Activated CD4-positive, alpha-beta T cell treated with anti-CD3 and anti-CD28 coated beads, Interleukin-2, amount 50 U/mL, for 4 hours (primary cell): ENCODE measurements around the gene SPATC1L.
"Not testable (repeated sequence)": the region's sequence is repeated elsewhere in the genome, so short reads cannot be mapped to it uniquely, and the experiment has no call there.

Source experiments
- DNase-seq, 2 experiments: peaks; one replicate each; pipeline ENCODE4 v3.0.0-alpha.2; 2020

SPATC1L gene

DNA sequence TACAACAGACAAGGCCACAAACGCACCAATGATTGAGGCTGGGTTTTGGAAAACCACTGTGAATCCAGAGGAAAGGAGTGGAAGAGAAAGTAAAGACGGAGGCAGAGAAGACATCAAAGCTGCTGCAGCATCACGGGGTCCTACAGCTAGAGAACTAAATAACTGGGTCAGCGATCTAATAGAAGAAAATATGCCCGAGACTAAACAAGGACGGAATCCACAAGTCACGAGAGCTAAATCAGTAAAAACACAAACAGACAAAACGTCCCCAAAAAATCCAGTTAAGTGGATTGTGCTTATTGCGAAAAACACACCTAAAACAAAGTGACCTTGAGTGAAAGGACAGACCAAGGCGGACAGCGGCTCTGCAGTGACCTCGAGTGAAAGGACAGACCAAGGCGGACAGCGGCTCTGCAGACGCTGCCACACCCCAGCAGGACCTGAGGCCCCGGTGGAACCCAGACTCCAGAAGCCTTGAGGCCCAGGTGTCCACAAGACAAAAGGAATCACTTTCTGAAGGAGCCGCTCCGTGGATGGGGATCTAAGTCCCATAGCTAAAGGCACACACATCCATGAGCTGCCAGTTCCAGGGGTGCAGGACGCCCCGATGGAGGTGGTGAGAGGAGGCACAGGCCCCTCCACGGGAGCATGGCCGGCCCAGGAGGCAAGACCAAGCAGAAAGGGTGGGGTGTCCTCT, 34.9 kb downstream of the SPATC1L start:
- no peak for DNase-seq

DNA sequence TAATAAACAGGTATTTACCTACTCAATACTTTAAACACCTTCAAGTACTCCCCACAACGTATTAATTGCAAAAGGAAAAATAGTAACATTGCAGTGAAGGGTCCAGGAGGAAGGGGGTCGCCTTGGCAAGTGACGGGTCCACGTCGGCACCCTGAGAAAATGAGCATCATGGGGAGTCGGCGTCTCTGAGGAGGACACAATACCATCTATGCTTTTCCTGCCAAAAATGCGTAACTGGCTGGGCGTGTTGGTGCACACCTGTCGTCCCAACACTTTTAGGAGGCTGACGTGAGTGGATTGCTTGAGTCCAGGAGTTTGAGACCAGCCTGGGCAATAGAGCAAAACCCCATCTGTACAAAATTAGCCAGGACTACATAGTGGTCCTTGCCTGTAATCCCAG, 36.2 kb downstream of the SPATC1L start:
- no peak for DNase-seq

DNA sequence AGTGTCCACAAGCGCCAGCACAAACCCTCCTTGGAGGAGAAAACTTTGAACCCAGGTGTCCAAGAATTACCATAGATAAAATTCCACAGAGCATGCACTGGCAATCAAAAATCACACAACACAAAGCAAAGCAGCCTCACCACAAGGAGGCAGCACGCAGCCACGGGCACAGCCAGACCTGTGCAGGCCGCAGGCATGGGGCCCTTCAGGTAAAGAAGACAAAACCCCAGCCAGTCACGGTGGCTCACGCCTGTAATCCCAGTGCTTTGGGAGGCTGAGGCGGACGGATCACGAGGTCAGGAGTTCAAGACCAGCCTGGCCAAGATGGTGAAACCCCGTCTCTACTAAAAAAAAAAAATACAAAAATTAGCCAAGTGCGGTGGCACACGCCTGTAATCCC, 36.8 kb downstream of the SPATC1L start:
- DNase-seq: peak; percentile 38 to 45

DNA sequence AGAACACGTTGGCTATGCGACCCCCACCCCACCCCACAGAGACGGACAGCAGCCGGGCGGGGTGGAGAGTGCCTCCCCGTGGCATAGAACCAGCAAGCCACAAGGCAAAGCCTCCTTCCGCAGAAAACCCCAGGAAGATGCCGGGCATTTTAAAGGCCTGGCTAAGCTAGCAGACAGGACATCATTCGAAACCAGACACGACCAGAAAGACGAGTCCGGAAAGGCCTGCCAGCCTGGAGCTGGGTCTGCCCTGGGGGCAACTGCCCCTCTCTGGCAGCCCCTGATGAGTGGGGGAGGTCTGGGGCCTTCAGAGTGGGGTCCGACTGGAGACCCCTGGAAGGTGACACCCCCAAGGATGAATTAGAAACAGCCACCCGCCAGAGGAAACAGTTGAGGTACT, 37.4 kb downstream of the SPATC1L start:
- no peak for DNase-seq

DNA sequence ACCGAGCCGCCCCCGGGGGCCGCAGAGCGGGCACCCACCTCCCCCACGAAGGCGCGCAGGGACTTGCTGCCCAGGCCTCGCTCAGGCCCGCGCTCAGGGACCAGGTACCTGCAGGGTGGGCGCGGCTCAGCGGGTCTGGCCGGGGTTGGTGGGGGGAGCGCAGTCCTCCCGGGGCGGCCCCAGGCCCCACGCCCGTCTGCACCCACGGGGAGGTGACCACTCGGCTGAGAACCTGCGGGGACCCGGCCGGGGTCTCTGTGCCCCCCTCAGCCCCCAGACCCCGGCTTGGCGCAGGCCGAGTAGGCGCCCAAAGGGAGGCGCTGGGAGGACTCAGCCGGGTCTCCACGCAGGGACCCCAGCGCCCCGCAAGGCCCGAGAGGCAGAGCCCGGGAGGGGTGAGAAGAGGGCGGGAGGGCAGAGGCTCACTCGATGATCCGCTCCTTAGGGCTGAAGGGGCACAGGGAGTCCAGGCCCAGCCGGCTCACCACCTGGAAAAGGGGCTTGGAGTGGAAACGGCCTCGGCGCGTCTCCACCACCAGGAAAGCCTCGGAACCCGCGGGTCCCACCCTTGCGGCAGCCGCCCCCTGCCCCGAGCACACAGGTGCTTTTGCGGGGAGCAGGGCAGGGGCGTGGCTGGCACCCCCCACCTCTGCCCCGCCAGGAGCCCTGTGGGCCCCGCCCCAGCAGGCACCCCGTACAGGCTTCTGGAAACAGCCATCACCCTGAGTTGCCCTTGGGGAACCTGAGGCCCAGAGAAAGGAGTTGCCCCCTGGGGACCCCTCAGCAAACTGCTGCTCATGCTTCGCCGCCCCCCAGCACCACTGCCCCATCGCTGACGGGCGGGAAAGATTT, 38.2 kb downstream of the SPATC1L start:
- no peak for DNase-seq

DNA sequence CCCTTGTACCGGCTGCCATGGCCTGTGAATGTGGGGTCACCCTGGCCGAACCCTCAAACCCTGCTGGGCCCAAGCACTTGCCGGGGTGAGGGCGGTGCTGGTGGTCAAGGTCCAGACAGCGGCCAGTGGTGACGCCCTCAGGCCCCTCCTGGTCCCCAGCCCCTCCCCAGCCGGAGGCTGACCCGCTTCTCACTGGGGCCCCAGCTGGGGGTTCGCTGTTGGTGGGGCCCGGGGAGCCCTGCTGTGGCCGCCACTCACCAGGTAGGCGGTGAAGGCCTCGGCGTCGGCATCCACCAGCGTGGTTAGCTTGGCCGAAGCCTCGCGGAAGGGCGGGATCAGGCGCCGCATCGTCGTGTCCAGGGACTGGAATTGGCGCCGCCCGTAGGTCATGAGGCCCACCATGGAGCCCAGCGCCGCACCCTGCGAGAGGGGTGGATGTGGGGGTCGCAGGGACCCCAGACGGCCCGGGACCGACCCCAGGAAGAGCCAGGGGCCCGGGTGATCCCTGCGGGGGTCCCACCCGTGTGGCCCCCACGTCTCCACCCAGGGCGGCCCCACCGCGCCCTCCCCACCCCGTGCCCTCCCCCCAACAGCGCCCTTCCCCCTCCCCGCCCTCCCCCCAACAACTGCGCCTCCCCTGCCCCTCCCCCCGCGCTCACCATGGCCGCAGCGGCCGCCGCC, 39.0 kb downstream of the SPATC1L start:
- no peak for DNase-seq

DNA sequence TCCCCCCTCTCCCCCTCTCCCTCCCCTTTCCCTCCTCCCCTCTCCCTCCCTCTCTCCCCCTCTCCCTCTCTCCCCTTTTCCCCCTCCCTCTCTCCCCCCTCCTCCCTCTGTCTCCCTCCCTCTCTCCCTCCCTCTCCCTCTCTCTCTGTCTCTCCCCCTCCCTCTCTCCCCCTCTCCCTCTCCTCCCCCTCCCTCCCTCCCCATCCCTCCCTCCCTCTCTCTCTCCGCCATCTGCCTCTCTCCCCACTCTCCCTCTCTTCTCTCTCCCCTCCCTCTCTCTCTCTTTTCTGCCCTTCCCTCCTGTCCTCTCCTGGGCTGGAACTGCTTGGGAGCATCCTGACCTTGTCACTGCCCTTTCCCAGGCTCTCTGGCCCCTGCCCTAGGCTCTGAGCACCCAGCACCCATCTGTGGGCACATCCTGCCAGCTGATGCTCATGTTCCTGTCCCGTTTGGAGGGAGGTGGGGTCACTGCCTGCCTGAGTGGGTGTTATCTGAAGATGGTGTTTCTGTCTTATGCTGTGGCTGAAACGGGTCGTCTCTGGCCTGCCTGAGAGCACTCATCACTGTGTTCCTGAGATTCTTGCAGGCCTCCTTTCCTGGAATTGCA, 39.7 kb downstream of the SPATC1L start:
- no peak for DNase-seq

DNA sequence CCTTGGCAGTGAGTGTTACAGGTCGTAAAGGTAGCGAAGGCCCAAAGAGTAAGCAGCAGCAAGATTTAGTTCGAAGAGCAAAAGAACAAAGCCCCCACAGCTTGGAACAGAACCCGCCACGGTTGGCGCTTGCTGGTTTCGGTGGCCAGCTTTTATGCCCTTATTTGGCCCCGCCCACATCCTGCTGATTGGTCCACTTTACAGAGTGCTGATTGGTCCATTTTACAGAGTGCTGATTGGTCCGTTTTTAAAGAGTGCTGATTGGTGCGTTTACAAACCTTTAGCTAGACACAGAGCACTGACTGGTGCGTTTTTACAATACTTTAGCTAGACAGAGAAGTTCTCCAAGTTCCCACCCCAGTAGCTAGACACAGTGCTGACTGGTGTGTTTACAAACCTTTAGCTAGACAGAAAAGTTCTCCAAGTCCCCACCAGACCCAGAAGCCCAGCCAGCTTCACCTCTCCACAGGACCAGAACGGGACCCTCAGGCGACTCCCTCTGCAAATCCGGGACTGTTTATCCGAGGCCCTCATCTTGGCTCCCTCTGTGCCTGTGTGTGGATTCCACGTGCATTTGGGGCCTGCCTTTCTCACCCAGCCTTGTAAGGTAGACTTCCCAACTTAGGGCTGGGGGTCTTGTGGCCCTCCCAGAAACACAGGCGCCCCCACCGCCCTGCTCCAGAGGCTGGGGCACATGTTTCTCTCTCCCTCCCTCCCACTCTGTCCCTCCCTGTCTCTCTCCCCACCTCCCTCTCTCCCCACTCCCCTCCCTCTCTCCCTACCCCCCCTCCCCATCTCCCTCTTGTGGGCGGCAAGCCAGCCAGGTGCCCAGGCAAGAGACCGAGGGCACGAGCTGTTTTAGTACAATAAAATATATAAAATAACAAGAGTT, 41.4 kb downstream of the SPATC1L start:
- DNase-seq: no peak

DNA sequence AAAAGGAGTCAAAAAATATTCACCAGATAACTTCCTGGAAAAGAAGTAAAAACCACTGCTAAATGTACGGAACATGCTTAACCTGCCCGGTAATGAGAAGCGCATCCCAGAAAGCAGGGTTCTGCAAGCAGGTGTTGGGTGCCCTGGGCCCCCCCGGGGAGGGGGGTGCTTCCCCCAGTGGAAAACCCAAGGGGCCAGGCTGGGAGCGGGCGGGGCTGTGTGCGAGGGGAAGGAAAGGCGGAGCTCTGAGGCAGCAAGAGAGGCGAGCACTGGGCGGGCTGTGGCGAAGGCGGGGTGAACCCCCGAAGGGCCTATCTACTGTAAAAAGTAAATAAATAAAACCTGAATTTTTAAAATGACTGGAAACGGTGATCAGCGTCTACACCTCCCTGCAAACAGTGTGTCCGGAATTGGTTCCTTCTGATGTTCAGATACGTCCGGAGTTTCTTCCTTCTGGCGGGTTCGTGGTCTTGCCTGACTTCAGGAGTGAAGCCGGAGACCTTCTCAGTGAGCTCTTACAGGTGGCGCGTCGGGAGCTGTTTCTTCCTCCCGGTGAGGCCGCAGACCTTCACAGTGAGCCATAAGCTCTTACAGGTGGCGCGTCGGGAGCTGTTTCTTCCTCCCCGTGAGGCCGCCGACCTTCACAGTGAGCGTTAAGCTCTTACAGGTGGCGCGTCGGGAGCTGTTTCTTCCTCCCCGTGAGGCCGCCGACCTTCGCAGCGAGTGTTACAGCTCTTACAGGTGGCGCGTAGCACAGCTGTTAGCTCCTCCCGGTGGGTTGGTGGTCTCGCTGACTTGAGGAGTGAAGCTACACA, 42.3 kb downstream of the SPATC1L start:
- DNase-seq: no peak

DNA sequence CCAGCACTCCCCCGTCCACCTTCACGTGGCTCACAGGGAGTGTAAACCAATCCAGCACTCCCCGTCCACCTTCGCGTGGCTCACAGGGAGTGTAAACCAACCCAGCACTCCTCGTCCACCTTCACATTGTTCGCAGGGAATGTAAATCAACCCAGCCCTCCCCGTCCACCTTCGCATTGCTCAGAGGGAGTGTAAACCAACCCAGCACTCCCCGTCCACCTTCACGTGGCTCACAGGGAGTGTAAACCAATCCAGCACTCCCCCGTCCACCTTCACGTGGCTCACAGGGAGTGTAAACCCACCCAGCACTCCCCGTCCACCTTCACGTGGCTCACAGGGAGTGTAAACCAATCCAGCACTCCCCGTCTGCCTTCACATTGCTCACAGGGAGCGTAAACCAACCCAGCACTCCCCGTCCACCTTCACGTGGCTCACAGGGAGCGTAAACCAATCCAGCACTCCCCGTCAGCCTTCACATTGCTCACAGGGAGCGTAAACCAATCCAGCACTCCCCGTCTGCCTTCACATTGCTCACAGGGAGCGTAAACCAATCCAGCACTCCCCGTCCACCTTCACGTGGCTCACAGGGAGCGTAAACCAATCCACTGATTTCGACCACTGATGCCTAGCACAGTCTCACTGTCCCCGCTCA, 43.8 kb downstream of the SPATC1L start:
- DNase-seq: not testable (repeated sequence)

DNA sequence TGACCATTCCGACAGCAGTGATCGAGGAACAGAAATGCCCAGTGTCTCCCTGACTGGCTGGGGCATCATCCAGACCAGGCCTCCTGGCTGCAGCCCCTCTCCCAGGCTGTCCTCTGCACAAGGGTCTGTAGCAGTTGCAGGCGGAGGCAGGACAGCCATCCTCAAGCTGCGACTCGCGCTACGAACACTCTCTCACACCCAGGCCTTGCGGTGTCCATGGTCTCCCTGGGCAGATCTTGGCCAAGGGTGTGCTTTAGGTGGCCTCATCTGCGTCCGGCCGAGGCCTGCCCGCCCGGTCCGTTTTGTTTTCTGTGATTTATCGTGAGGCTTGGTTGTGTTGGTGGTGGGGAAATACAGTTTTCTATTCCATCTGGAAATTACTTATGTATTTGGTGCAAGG, 44.6 kb downstream of the SPATC1L start:
- no peak for DNase-seq

DNA sequence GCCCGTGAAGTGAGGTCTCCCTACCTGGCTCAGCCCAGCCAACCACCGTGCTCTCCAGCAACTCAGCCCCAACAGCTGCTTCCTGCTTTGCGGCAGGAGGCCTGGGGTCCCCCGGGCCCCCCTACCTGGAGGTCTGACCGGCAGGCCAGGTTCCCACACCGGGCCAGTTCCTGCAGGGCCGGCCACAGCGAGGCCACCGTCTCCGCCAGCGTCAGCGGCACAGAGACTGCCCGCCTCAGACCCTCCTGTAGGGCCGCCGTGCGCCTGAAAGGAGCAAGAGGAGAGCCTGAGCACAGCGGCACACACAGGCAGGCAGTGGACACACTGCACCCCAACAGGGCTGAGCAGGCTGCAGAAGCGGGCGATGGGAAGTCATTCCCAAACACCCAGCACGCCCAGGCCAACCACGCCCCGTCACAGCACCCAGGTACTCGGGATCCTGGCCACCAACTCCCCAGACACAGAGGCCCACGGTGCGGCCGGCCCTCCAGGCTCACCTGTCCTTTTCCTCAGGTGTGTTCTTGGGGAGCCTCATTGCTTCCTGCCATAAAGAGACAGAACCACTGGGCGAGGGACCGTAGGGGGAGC, 45.8 kb downstream of the SPATC1L start:
- no peak for DNase-seq

DNA sequence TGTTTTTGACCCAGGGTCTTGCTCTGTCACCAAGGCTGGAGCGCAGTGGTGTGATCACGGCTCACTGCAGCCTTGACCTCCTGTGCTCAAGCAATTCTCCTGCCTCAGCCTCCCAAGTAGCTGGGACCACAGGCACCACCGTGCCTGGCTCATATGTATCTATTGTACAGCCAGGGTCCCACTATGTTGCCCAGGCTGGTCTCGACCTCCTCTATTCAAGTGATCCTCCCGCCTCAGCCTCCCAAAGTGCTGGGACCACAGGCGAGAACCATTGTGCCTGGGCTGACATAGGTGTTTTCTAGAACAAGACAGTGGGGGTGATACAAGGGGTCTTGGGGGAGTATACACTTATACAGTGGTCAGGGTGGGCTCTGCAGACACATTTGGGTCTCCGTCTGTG, 46.4 kb downstream of the SPATC1L start:
- DNase-seq: no peak

DNA sequence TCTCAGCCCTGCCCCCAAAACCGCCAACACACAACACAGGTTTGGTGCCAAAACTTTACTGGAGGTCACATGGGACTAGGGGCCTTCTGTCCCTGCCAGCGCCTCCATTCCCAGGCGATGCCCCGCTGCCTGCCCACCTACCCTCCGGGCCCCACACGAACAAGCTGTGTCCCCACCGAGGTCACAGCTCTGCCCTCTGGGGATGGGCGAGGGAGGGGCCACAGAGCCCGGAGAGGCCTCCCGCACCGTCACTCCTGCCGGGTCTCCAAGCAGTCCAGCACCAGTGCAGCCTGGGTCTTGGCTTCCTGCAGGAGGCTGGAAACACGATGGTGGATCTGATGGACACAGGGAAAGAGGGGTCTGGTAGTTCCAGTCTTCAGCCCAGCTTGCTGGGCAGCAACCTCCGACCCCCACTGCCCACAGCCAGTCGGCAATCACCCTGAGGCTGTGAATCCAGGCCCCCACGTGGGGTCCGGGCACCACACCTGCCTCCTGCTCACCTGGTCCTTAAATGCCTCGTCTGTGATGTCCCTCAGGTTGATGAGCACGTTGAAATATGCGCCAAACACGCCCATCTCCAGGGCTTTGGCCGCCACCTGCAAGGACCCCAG, 47.4 kb downstream of the SPATC1L start:
- no peak for DNase-seq

DNA sequence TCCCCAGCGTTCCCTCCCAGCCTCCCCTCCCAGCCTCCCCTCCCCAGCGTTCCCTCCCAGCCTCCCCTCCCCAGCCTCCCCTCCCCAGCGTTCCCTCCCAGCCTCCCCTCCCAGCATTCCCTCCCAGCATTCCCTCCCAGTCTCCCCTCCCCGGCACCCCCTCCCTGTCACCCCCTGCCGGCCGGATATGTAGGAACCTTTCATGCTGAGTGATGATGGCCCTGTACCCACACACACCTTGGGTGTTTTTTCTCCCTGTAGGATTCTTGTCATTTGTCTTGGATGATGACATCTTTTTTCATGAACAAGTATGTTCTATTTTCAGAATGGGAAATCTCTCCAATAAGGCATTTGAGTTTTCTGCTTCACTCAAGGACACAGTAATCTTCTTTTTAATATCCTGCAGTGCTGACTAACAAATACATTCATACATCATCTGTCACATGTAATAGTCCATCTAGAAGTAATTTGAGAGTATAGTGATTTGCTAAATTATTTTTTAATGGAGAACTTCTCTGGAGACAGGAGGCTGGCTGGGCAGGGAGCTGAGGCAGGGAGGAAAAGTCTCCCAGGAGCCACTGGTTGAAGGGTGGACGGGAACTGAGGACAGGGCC, 48.4 kb downstream of the SPATC1L start:
- DNase-seq: no peak

DNA sequence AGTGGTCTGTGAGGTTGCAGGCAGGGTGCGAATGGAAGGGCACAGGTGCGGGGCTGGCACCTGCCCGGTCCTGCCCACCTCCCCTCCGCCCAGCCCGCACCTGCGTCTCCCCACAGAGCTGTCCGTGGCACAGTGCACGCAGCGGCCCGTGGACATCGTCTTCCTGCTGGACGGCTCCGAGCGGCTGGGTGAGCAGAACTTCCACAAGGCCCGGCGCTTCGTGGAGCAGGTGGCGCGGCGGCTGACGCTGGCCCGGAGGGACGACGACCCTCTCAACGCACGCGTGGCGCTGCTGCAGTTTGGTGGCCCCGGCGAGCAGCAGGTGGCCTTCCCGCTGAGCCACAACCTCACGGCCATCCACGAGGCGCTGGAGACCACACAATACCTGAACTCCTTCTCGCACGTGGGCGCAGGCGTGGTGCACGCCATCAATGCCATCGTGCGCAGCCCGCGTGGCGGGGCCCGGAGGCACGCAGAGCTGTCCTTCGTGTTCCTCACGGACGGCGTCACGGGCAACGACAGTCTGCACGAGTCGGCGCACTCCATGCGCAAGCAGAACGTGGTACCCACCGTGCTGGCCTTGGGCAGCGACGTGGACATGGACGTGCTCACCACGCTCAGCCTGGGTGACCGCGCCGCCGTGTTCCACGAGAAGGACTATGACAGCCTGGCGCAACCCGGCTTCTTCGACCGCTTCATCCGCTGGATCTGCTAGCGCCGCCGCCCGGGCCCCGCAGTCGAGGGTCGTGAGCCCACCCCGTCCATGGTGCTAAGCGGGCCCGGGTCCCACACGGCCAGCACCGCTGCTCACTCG, 52.2 kb downstream of the SPATC1L start:
- DNase-seq: no peak

DNA sequence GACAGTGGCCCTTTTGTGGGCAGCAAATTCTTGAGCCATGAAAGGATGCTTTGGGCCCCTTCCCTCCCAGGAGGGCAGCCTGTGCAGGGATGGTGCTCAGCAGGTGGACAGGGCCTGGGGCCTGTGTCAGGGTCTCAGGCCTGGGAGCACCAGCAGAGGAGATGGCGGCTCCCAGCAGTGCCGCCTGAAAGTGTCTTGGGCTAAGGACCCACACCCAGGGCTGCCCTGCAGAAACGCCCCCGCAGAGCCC, 52.7 kb downstream of the SPATC1L start:
- no peak for DNase-seq

DNA sequence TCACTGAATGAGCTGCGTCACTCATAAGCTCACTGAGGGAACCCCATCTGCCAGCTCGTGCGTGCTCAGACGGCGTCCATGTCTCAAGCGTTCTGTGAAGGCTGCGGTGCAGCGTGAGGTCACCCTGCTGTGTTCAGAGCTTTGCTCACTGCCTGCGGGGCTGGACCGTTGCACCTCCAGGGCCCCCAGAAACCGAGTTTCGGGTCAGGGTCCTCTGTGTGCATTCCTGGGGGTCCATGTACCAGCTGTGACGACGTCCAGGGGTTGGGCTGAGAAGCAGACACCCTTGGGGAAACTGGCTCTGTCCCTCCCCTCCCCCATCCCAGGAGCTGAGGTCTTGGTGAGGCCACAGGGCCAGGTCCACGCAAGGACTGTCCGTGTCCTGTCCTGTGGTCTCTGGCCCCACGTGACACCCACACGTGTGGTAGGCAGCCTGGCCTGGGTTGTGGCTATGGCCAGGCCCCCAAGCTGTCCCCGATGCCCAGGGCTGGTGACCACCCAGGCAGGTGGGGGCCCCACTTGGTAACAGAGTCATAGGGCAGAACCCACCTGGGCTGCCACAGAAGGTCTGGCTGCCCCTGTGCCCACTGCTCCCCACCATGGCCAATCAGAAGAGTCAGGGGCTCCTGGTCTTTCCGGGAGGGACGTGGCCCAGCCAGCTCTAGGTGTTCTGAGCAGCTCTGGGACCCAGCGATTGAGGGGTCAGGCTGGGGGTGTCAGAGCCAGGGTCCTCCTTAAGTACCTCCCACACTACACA, 53.2 kb downstream of the SPATC1L start:
- no peak for DNase-seq
